Gastrocnemius medialis (tissue), 4 donors: ENCODE data around the gene MAP4K5.

Experiments used
- CTCF ChIP-seq, 5 experiments: fragments of 450-650 bp in 3 of 5; fragments of 200-600 bp in 2 of 5; sonication (generic) in 2 of 5; IDR thresholded peaks in 4 of 5; conservative IDR thresholded peaks in 1 of 5; 1 replicate in 4 of 5; 2 replicates in 1 of 5; pipeline ENCODE4 v1.5.1; 2016 to 2019; ENCODE audit warnings: antibody characterized with exemption in 5 of 5, mild to moderate bottlenecking in 3 of 5, moderate library complexity in 3 of 5
- POLR2A ChIP-seq, 2 donors: fragments of 450-650 bp; IDR thresholded peaks; one replicate each; pipeline ENCODE4 v1.6.1; 2017; ENCODE audit warnings: antibody characterized with exemption in 2 of 2, mild to moderate bottlenecking in 2 of 2, moderate library complexity in 2 of 2

DNA sequence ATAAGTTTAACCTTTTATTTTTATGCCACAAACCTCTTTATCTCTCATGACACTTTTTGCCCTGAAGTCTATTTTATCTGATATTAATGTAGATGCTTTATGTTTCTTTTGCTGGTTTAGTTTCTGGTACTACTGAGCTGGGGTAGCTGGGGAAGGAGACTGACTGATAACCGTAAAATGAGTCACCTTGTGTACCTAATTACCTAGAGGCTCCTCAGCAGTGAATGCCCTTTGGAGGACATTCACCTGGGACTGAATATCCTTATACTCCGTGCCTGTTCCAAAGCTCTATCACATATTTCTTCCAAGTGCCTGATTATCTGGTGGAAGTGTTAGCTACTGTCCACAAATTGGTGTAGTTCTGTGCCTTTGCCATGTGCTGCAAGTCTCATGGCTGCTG is 41.5 kb upstream of the MAP4K5 start:
- TF ChIP-seq CTCF (IDR thresholded peaks at IDR 0.05 in 4 of 5, conservative IDR thresholded peaks at IDR 0.05 in 1 of 5) (no peak), POLR2A (IDR thresholded peaks at IDR 0.05) (no peak)
